ENCODE results near the gene CENPM. TPM values are rescaled to one million over a fixed set of nuclear protein-coding genes. Genes with fewer than 3 reads are reported as not detected.

CENPM gene
- total RNA-seq, 1 experiment from 2014 or later, result 77.5 TPM

DNA sequence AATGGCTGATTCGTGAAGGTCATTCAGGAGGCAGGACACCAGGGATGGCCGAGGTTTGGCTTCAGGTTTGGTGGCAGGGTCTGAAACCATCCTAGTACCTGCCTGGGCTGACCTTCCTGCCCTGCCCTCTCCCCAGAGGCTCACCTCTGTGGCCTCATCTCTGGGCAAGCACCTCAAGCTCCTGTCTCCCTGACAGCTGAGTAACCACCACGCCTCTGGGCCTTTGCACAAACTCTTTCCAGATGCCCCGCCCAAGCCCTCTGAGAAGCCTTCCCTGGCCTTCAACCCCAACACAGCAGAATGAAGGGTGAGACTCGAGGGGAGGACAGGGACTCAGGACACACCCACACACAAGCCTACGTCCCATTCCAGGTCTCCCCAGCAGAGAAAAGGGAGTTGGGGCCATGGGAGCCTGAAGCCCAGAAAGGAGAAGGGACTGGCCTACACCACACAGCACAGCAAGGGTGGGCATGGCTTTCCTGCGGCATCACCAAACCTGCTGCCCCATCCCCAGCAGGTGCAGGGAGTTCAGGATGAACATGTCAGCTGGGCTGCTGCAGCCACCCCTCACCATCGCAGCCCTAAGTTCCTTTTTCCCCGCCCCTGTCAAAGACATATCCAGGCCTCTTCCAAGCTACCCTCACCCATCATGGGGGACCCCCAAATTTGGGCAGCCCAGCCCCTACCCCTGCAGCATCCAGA lies 34.5 kb downstream of the CENPM start:
- no peak overlapping the region for H3K4me3 ChIP-seq (ENCODE audit: low read length)
- no peaks in the 10 kb centered on the region for H4K20me1 ChIP-seq (ENCODE audit: low read length)
- H3K36me3 ChIP-seq (ENCODE audit: low read depth, low read length), result no peaks in the 10 kb centered on the region
- H3K9me2 ChIP-seq (replicated peaks; ENCODE audit: low read length), result no peaks in the 10 kb centered on the region
- no peaks in the 10 kb centered on the region for H3K9me3 ChIP-seq (ENCODE audit: low read length)
- DNase-seq (no peak), ATAC-seq (no peak)
- no peak overlapping the region for H3K4me2 ChIP-seq (ENCODE audit: low read length)
- 0 out of 2 replicates have a peak, but pooled peaks cover 6% of the 10 kb centered on the region for H3K27me3 ChIP-seq (ENCODE audit: low read length)
- H3K9ac ChIP-seq (ENCODE audit: low read length), result no peak overlapping the region
- ChIA-PET POLR2A (ENCODE audit: unreplicated experiment) (no interaction called here), CTCF (no interaction called here)
- no peak overlapping the region for H2AFZ ChIP-seq (ENCODE audit: low read length)
- no peaks in the 10 kb centered on the region for H3F3A ChIP-seq (ENCODE audit: low read length, unreplicated experiment)
- TF ChIP-seq EZH2phosphoT487 (IDR thresholded peaks at IDR 0.05; ENCODE audit: borderline replicate concordance, low read length) (no peak), EZH2 (IDR thresholded peaks at IDR 0.05; ENCODE audit: low read length, unreplicated experiment) (no peak)
- TF ChIP-seq, protein P1, sequence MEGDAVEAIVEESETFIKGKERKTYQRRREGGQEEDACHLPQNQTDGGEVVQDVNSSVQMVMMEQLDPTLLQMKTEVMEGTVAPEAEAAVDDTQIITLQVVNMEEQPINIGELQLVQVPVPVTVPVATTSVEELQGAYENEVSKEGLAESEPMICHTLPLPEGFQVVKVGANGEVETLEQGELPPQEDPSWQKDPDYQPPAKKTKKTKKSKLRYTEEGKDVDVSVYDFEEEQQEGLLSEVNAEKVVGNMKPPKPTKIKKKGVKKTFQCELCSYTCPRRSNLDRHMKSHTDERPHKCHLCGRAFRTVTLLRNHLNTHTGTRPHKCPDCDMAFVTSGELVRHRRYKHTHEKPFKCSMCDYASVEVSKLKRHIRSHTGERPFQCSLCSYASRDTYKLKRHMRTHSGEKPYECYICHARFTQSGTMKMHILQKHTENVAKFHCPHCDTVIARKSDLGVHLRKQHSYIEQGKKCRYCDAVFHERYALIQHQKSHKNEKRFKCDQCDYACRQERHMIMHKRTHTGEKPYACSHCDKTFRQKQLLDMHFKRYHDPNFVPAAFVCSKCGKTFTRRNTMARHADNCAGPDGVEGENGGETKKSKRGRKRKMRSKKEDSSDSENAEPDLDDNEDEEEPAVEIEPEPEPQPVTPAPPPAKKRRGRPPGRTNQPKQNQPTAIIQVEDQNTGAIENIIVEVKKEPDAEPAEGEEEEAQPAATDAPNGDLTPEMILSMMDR (conservative IDR thresholded peaks at IDR 0.05; ENCODE audit: low read depth, low read length), result no peak
- intact Hi-C loops (cut with micrococcal nuclease), result no loop called here
- no peaks in the 10 kb centered on the region for H3K4me1 ChIP-seq (ENCODE audit: insufficient read depth, low read length)
- H3K79me2 ChIP-seq (ENCODE audit: low read length), result no peaks in the 10 kb centered on the region
- H3K27ac ChIP-seq (ENCODE audit: low read length), result no peak overlapping the region
- BruUV-seq (replicated peaks), result no TSS peak

DNA sequence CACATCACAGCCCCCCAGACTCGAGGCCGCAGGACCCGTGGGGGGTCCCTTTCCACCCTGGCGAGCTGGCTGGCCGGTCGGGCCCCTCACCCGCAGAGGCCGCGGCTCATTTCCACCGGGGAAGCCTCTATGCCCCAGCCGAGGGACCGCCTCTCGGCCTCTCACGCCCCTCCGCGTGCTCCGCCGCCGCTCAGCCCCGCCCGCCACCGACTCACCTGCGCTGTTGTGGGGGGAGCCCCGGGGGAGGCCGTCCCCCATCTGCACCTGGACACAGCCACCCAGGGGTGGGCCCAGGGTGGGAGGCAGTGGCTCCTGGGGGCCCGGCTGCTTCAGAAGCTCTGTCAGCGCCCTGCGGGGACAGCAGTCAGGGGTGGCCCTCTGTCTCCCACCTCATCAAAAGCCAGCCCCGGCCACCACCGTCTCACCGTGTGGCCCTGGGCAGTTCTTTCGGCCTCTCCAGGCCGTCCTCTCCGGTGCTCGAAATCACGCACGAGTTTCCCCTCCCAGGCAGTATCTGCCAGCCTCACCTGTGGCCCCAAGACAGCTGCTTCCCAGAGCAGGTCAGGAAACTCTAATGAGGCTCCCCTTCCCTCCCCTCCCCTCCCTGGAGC lies 35.8 kb downstream of the CENPM start:
- Histone ChIP-seq H3K9me2 (replicated peaks; ENCODE audit: low read length) (no peaks in the 10 kb centered on the region), H3K36me3 (ENCODE audit: low read depth, low read length) (no peaks in the 10 kb centered on the region), H2AFZ (ENCODE audit: low read length) (no peak overlapping the region), H3K27ac (ENCODE audit: low read length) (no peak overlapping the region), H3K79me2 (ENCODE audit: low read length) (no peaks in the 10 kb centered on the region), H3K4me2 (ENCODE audit: low read length) (peak overlapping the region; percentile 74), H3F3A (ENCODE audit: low read length, unreplicated experiment) (no peaks in the 10 kb centered on the region), H3K4me3 (ENCODE audit: low read length) (peak overlapping the region; percentile 47; the same call in 1 of the 2 replicates), H3K9me3 (ENCODE audit: low read length) (no peaks in the 10 kb centered on the region), H3K27me3 (ENCODE audit: low read length) (0 out of 2 replicates have a peak, but pooled peaks cover 6% of the 10 kb centered on the region), H4K20me1 (ENCODE audit: low read length) (no peaks in the 10 kb centered on the region), H3K9ac (ENCODE audit: low read length) (no peak overlapping the region), H3K4me1 (ENCODE audit: insufficient read depth, low read length) (no peaks in the 10 kb centered on the region)
- DNase-seq, result no peak
- BruUV-seq (replicated peaks), result no TSS peak
- TF ChIP-seq, protein P1 (conservative IDR thresholded peaks at IDR 0.05; ENCODE audit: low read depth, low read length), result no peak
- no peak for TF ChIP-seq EZH2 (IDR thresholded peaks at IDR 0.05; ENCODE audit: low read length, unreplicated experiment)
- TF ChIP-seq EZH2phosphoT487 (IDR thresholded peaks at IDR 0.05; ENCODE audit: borderline replicate concordance, low read length), result no peak
- intact Hi-C loops (cut with micrococcal nuclease), result no loop called here
- ChIA-PET CTCF (no interaction called here), POLR2A (ENCODE audit: unreplicated experiment) (no interaction called here)
- no peak for ATAC-seq

Data from PC-3 (cell line).